ENCODE results near the gene SCN2B. TPM values are rescaled to one million over a fixed set of nuclear protein-coding genes. Genes with fewer than 3 reads are reported as not detected.

Gene SCN2B
- total RNA-seq, 1 donor from 2014 or later = not detected

DNA sequence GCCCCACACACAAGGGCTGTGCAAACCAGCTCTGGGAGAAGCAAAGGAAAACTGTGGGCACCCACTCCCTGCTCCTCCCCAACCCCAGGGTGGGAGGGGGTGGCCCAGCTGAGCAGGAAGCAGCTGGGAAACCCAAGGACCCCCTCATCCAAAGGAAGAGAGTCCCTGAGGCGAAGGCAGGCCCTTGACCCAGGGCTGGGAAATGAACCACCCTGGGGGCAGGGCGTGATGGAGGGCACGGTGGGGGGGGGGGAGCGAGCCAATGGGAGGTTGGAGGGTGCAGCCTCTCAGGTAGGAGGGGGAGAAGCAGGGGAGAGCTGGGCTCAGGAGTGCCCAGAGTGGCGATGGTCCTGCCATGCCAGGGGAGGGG is 40.7 kb downstream of the SCN2B start:
- no peak for DNase-seq (ENCODE audit: low read depth, low spot score)

DNA sequence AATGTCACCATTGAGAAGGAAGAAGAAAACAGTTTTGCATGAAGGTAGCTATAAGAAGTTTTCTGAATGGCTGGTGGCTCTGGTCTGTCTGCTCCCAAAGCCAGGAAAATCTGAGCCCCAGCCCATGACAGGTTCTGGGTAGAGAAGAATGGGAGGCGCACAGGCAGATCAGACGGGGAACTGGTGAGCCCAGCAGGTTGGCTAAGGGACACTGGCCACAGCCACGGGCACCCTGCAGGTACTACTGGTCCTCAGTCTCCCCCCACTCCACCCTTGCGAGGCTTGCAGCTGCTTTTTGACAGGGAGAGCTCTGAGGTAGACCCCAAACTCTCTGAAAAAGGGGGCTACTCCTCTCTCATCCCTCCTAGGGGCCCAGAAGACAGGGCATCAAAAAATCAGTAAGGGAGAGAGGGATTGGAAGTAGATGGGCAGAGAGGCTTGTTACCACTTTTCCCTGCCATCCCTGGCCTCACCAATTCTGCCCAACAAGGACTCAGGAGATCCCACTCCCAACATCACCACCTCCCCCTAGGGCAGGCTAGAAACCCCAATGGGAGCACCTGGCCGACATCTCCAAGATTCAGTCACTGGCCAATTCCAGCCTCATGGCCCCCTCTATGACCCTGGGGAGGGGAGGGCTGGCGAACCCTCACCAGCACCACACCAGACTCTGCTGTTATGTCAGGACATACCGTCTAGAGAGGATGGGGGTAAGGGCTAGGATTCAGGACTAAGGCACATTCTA is 41.2 kb downstream of the SCN2B start:
- no peak for DNase-seq (ENCODE audit: low read depth, low spot score)

DNA sequence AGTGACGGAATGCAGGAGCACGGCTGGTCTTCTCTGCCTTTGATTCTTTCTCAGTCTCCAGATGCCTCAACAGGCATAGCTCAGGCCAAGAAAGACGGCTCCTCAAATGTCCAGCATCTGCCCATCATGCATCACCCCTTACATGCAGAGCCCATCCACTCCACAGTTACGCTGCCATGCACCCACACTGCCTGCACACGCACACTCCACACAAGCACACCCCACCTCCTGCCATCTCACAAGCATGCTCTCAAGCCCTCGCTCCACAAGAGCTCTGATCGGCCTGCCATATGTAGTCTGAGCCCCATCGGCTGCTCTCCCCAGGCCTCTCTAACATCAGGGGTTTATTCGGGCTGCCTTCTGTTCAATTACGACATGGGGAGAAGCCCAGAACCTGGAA is 42.6 kb downstream of the SCN2B start:
- no peak for DNase-seq (ENCODE audit: low read depth, low spot score)

DNA sequence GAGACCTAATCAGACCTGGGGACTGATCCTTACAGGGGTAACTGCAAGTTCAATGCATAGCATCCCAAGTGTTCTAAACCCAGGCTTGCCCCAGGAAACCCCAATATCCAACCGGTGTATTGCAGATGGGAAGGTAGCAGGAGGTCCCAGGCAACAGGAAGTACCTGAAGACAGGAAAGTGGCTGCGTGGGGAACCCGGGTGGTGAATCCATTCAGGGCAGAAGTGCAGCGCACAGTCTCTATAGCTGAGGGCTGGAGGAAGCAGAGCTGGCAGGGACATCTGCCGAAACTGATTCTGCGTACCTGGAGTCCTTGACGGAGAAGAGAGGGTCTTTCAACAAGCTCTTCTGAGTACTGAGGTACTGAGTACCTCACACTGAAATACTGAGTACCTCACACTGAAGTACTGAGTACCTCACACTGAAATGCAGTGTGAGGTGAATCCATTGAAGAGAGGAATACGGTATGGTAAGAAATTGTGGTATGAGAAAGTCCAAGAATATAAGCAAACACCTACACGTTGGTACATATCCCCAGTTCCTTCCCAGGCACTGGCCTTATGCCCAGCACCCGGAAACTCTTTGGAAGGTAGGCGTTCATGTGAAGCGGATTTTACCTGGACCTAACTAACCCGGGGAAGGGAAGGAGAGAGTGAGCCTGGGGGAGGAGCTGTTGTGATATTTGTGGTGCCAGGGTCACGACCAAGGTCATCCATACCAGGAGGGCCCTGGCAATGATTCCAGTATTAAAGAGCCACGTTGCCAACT is 43.9 kb downstream of the SCN2B start:
- no peak for DNase-seq (ENCODE audit: low read depth, low spot score)

DNA sequence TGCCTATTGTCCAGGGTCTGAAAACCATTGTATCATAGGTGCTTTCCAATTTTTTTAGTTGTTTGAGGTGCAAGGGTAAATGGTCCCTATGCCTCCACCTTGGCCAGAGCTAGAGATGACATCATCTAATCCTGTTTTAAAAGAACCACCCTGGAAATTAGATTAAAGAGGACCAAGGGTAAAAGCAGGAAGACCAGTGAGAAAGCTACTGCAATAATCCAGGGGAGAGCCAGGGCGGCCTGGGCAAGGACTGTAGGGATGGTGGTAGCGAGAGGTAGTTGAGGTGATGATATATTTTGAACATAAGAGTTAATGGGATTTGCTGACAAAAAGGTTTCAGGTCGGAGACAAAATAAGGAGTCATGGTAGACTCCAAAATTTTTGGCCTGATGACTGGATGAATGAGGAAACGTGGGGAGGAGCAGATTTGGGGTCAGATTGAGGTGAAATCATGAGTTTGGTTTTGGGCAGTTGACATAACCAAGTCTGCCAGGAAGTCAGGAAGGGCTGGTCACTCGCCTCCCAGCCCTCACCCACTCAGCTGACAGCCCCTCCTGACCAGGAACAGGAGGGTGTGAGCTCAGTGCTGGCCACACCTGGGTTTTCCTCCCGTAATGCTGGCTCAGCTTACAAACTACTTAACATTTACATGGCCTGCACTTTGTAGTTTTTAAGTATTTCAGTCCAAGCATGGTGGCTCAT is 46.8 kb downstream of the SCN2B start:
- no peak for DNase-seq (ENCODE audit: low read depth, low spot score)

DNA sequence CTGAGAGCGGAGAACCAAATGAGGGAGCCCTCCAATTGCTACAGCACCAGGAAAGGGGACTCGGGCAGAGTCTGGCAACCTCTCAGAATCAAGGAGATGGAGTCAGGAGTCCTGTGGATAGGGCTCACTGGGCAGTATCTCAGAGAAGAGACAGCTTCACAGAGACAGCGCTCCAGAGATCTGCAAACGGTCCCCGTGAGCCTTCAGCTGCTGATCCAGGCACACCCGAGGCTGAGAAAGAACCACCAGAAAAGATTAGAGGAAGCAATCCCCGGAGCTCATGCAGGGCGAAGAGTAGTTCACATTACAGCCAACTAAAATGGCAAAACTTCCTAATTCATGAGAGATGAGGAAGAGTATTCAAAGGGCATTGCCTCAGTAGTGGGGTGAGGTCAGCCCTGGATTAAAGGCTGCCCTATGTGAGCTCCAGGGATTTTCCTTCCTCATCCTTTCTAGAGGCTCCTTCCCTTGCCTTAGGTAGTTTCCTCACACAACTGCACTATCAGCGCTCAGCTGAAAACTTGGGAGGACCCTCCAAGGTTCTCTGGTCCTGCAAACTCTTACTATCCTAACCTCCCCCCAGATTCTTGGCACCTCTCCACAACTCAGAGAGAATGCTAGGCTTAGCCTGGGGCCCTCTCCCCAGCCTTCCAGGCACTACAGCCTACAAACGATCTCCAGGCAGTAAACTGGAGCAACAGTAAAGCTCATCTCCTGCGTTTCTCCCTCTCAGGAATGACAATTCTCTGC is 47.5 kb downstream of the SCN2B start:
- no peak for DNase-seq (ENCODE audit: low read depth, low spot score)

DNA sequence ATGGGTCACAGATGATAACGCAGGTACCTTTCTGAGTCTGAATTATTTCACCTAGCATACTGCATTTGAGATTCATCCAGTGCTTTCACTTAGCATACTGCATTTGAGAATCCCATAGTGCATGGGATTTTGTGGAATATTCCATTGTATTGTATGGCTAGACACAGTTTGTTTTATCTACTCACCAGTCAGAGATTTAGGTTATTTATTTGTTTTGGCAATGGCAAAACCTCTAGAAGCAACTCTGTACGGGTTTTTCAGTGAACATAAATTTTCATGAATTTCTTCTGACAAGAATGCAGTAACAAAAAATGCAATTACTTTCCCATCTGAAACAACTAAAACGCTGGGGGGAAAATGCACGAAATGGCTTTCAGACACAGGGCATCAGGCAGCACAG is 48.1 kb downstream of the SCN2B start:
- DNase-seq (ENCODE audit: low read depth, low spot score) = no peak

DNA sequence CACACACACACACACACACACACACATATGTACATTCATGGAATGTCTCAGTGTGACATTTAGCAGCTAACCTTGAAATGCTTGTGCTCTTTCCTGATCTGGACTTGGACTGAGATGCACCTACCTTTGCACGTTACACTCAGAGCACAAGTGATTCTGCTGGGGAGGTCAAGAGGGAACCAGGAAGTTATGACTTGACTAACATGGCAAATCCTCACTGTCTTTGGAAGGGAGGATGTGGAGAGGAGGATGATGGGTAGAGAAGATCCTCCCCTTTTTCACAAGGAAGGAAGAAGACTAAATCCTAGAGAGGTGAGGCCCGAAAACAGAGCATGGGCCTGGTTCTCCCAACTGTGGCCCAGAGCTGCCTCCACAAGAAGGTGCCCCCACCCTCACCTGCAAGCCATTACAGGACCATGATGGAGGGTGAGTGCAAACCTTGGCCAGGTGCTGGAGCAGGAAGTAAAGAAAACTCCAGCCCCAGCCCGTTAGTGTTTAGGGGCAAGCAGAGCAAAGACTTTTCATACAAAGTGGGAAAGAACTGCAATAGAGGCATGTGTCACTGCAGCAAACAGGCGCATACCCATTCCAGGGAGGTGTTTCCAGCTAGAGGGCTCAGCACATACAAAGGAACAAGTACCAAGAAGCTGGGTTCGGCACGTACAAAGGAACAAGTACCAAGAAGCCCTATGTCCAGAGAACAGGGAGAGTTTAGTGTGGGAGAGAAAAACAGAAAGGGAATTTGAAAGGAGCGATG is 50.2 kb downstream of the SCN2B start:
- no peak for DNase-seq (ENCODE audit: low read depth, low spot score)

DNA sequence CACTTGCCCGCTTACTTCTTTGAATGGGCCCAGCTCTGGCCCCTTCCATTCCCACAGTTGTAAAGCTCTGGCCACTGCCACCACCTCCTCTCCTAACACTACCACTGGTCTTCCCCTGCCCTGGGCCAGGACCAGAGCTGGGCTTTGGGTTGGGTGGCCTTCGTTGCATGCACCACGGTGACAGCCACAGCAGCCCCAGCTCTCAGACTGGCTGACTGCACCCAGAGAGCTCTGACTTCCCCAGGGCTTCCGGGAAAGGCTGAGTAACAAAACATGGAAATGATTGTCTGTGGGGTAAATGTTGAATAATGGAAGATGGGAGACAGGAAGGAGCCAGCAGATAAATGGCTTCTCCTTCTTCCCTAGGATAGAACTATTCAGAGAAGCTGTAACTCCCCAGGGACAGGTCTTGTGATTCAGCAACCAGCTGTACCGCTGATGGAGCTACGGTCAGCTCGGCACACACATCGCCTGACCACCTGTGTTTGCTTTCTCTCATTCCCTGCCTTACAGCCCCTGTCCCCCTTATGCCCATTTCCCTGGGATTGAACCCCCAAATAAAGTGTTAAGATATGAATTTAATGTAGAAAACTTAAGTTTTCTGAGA is 51.4 kb downstream of the SCN2B start:
- DNase-seq (ENCODE audit: low read depth, low spot score) = no peak

DNA sequence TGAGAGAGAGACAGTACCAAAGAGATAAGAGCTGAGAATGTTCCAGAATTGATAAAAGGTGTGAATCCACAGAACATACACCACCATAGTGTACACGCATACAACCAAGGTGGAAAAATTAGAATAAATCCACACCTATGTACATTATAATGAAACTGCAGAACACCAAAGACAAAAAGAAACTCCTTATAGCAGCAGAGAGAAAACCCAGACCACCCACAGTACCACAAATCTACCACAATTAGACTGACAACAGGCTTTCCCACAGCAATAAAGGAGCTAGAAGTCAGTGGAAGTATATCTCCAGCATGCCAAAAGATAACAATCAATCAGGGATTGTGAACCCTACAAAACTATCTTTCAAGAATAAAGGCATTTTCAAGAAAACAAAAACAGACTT is 55.6 kb downstream of the SCN2B start:
- DNase-seq (ENCODE audit: low read depth, low spot score) = no peak

DNA sequence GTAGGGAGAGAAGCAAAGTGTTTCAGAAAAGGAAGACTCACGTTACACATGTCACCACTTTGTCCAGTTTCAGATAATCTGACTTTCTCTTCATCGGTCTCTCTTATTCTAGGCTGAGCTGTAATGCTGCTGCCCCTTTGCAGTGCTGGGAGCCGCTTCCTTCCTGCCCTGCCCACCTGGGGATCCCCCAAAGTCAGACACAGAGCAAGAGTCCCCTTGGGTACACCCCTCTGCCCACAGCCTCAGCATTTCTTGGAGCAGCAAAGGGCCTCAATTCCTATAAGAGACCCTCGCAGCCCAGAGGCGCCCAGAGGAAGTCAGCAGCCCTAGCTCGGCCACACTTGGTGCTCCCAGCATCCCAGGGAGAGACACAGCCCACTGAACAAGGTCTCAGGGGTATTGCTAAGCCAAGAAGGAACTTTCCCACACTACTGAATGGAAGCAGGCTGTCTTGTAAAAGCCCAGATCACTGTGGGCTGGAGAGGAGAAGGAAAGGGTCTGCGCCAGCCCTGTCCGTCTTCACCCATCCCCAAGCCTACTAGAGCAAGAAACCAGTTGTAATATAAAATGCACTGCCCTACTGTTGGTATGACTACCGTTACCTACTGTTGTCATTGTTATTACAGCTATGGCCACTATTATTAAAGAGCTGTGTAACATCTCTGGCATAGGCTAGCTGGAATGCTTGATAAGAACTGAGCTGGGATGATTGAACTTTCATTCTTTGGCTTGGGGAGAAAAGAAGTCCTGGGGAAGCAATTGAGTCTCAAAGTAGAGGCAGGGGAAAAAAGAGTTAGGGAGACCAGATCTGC is 58.4 kb downstream of the SCN2B start:
- no peak for DNase-seq (ENCODE audit: low read depth, low spot score)

DNA sequence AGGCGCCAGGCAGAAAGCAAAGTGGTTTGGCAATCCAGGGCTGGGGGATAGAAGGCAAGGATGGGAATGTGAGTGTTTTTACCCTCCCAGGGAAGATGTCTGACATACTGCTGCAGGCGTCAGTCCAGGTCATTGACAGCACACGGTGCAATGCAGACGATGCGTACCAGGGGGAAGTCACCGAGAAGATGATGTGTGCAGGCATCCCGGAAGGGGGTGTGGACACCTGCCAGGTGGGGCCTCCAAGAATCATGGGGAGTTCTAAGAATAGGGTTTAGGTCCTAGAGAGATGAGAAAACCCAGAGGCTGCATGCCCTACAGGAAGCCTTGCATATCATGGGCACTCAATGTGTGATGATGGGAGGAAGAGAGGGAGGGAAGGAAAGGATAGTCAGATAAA is 61.4 kb downstream of the SCN2B start:
- no peak for DNase-seq (ENCODE audit: low read depth, low spot score)

DNA sequence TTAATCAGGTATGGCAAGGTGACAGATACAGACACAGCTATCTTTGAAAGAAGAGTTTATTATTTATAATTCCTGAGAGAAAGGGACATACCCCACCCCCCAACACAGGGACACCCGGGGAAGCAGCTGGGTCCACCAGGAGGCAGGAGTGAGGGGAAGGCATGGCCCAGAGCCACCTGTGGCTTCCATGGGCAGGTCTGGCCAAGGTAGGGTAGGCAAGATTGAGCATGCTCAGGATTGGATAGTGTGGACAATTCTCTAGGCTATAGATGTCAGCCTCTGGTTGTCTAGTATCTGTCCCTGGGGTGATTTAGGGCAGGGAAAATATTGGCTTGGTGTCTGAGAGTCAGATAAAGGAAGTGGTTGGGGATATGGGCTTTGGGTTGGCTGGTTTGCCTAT is 62.2 kb downstream of the SCN2B start:
- no peak for DNase-seq (ENCODE audit: low read depth, low spot score)

DNA sequence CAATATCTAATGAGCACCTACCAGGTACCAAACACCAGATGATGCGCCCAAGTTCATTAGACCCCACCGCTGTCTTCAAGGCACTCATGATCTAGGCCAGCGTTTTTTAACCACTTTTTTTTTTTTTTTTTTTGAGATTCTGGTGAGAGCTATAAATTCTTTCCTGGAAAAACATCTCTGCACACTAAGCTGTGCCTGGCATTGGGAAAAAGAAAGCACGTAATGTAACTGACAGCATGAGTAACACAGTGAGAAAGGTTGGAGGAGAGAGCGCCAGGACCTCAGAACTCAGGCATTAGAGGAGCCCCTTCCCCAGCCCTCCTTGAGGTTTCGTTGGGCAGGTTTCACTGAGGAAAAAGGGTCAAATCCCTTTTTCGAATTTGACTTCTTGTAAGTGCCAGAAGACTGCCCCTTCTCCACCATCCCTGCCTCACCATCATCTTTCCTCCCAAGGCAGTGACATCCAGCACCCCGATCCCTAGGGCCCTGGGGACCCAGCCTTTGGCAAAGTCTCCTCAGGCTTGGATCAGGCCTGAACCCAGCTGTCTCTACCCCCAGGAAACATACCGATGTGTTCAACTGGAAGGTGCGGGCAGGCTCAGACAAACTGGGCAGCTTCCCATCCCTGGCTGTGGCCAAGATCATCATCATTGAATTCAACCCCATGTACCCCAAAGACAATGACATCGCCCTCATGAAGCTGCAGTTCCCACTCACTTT is 63.6 kb downstream of the SCN2B start:
- no peak for DNase-seq (ENCODE audit: low read depth, low spot score)

Other genes with a start within 250 kb of the SCN2B start
- gene TMPRSS13, start 247.2 kb downstream of the SCN2B start, total RNA-seq = not detected in 2 replicates
- under 0.01 TPM in 1 of 2 replicates, not detected in the other for gene IL10RA, start 190.2 kb downstream of the SCN2B start, total RNA-seq
- gene TMPRSS4, start 99.6 kb downstream of the SCN2B start, total RNA-seq = not detected in 2 replicates
- gene SMIM35, start 89.7 kb downstream of the SCN2B start, total RNA-seq = not detected in 2 replicates
- gene SCN4B, start 23.8 kb downstream of the SCN2B start, total RNA-seq = 0.13 and 0.21 TPM in 2 replicates
- 0.13 and 0.35 TPM in 2 replicates for gene JAML, start 48.4 kb upstream of the SCN2B start, total RNA-seq
- 11.5 and 14.2 TPM in 2 replicates for gene MPZL3, start 75.7 kb upstream of the SCN2B start, total RNA-seq
- 116 and 148 TPM in 2 replicates for gene MPZL2, start 87.7 kb upstream of the SCN2B start, total RNA-seq
- gene CD3E, start 128.1 kb upstream of the SCN2B start, total RNA-seq = not detected in 2 replicates
- not detected in 2 replicates for gene CD3D, start 166.1 kb upstream of the SCN2B start, total RNA-seq
- gene CD3G, start 167.7 kb upstream of the SCN2B start, total RNA-seq = not detected in 2 replicates
- 29.9 and 38.4 TPM in 2 replicates for gene UBE4A, start 183.0 kb upstream of the SCN2B start, total RNA-seq
- gene ATP5MG, start 225.0 kb upstream of the SCN2B start, total RNA-seq = 69.5 and 96.9 TPM in 2 replicates